GM12878 (cell line): Measurements from ENCODE around the gene ADGRA3. TPM values are rescaled to one million over a fixed set of nuclear protein-coding genes. Genes with fewer than 3 reads are reported as not detected.

Source experiments
- ATAC-seq: fragments of 200-7000 bp; cut with Tn5 transposase; 3 replicates; pipeline ENCODE4 v1.9.1; 2020; ENCODE audit warnings: mild to moderate bottlenecking, moderate library complexity
- BruUV-seq: library from RNA; stranded (reverse); fragments of 400-500 nt; replicated peaks from 2 replicates; lab custom pipeline; 2021; lab: Mats Ljungman, UMichigan
- CTCF ChIA-PET: fragments of 300-600 bp; sonication (Branson Sonifier 250); formaldehyde crosslinking; extraction: SDS; loops from one replicate; lab custom pipeline; 2021; ENCODE audit warnings: inconsistent platforms; lab: Yijun Ruan, JAX
- POLR2A ChIA-PET: fragments of 350-600 bp; formaldehyde crosslinking; extraction: SDS; loops from one replicate; lab custom pipeline; 2021; ENCODE audit warnings: inconsistent platforms; lab: Charles Lee
- RAD21 ChIA-PET: fragments of 300-600 bp; sonication (Branson Sonifier 250); formaldehyde crosslinking; loops from one replicate; lab custom pipeline; 2023; ENCODE audit warnings: antibody characterized with exemption; ENCODE audit not compliant: unreplicated experiment; lab: Charles Lee
- SMC1A ChIA-PET: fragments of 300-600 bp; sonication (Branson Sonifier 250); formaldehyde crosslinking; loops from one replicate; lab custom pipeline; 2023; ENCODE audit not compliant: unreplicated experiment, uncharacterized antibody; lab: Charles Lee
- DNase-seq: peaks from one replicate; pipeline ENCODE4 v3.0.0-alpha.2; 2011; ENCODE audit warnings: low read depth, low spot score
- FAIRE-seq: peaks from 3 replicates; lab custom pipeline; 2011; peaks lifted over from hg19 to GRCh38; lab: Jason Lieb, UNC
- H2AFZ ChIP-seq: 2 replicates; pipeline ENCODE4 v1.6.0; 2011; ENCODE audit warnings: low read depth, low read length, control low read depth; ENCODE audit not compliant: control insufficient read depth
- H3K27ac ChIP-seq: 2 replicates; pipeline ENCODE4 v1.5.1; 2011; ENCODE audit warnings: control low read depth; ENCODE audit not compliant: control insufficient read depth, insufficient read depth
- H3K27me3 ChIP-seq, 2 experiments: replicated peaks in 1 of 2; 2 replicates each; pipeline versions ENCODE4 v1.6.0 to v1.6.1; 2011; ENCODE audit warnings: low read length in 1 of 2; ENCODE audit not compliant: control insufficient read depth in 2 of 2, insufficient read depth in 2 of 2
- H3K36me3 ChIP-seq, 2 experiments: 2 replicates each; pipeline ENCODE4 v1.5.1; 2011; ENCODE audit warnings: low read length in 1 of 2; ENCODE audit not compliant: control insufficient read depth in 2 of 2, insufficient read depth in 2 of 2
- H3K4me1 ChIP-seq: 2 replicates; pipeline ENCODE4 v1.6.1; 2011; ENCODE audit warnings: mild to moderate bottlenecking, low read length, moderate library complexity, mixed read lengths; ENCODE audit not compliant: control insufficient read depth, insufficient read depth
- H3K4me2 ChIP-seq: 2 replicates; pipeline ENCODE4 v1.6.0; 2011; ENCODE audit warnings: control low read depth; ENCODE audit not compliant: control insufficient read depth, insufficient read depth
- H3K4me3 ChIP-seq: fragments of 200-600 bp; sonication (generic); 2 replicates; pipeline ENCODE4 v1.5.1; 2016
- H3K79me2 ChIP-seq: 2 replicates; pipeline ENCODE4 v1.6.0; 2011; ENCODE audit warnings: low read length; ENCODE audit not compliant: control insufficient read depth, insufficient read depth
- H3K9ac ChIP-seq: 2 replicates; pipeline ENCODE4 v1.8.0; 2011; ENCODE audit warnings: low read length, control low read depth, mixed read lengths; ENCODE audit not compliant: control insufficient read depth, insufficient read depth
- H3K9me3 ChIP-seq: replicated peaks from 3 replicates; pipeline ENCODE4 v1.5.1; 2011; ENCODE audit warnings: mild to moderate bottlenecking, low read length; ENCODE audit not compliant: control insufficient read depth, insufficient read depth
- H4K20me1 ChIP-seq: 2 replicates; pipeline ENCODE4 v1.6.0; 2011; ENCODE audit not compliant: control insufficient read depth, insufficient read depth
- CHD1 ChIP-seq: IDR thresholded peaks from 2 replicates; pipeline ENCODE4 v1.6.1; 2012; ENCODE audit warnings: low read depth, low read length, improper control_type of control experiment
- FOXM1 ChIP-seq: IDR thresholded peaks from 2 replicates; pipeline ENCODE4 v1.6.1; 2012; ENCODE audit warnings: low read depth, mild to moderate bottlenecking, inconsistent platforms, low read length, moderate library complexity
- GABPA ChIP-seq: IDR thresholded peaks from 2 replicates; pipeline ENCODE4 v1.6.1; 2014; ENCODE audit warnings: antibody characterized with exemption, low read depth, mild to moderate bottlenecking, inconsistent platforms
- IRF5 ChIP-seq: fragments of 450-650 bp; IDR thresholded peaks from 2 replicates; pipeline ENCODE4 v1.6.1; 2017; ENCODE audit warnings: borderline replicate concordance
- MYB ChIP-seq: fragments of 150-350 bp; IDR thresholded peaks from 2 replicates; pipeline ENCODE4 v1.6.1; 2014; ENCODE audit warnings: mild to moderate bottlenecking, low read depth, low read length, borderline replicate concordance
- SMC3 ChIP-seq: IDR thresholded peaks from 2 replicates; pipeline ENCODE4 v1.6.1; 2011; ENCODE audit warnings: low read length, improper control_type of control experiment, borderline replicate concordance
- SRF ChIP-seq, 2 experiments: IDR thresholded peaks; 2 replicates each; pipeline ENCODE4 v1.6.1; 2011; ENCODE audit warnings: low read depth in 2 of 2, low read length in 2 of 2, mild to moderate bottlenecking in 1 of 2, moderate library complexity in 1 of 2
- TAF1 ChIP-seq: IDR thresholded peaks from 2 replicates; pipeline ENCODE4 v1.6.1; 2011; ENCODE audit warnings: mild to moderate bottlenecking, low read depth, low read length, borderline replicate concordance
- TBL1XR1 ChIP-seq: IDR thresholded peaks from 2 replicates; pipeline ENCODE4 v1.6.1; 2012; ENCODE audit warnings: low read depth, low read length, improper control_type of control experiment
- USF1 ChIP-seq: IDR thresholded peaks from 2 replicates; pipeline ENCODE4 v1.6.1; 2011; ENCODE audit warnings: borderline replicate concordance, low read depth, mild to moderate bottlenecking, moderate library complexity, mixed read lengths, low read length; ENCODE audit not compliant: insufficient read depth; ENCODE audit errors: extremely low read length
- ZNF217 ChIP-seq: fragments of 450-650 bp; IDR thresholded peaks from 2 replicates; pipeline ENCODE4 v1.6.1; 2017; ENCODE audit warnings: antibody characterized with exemption, mild to moderate bottlenecking
- WGBS: methylation state at CpG from one replicate; pipeline ENCODE4 v1.1.6; 2016; ENCODE audit warnings: low lambda C conversion rate; ENCODE audit not compliant: insufficient replicate concordance, insufficient coverage; ENCODE audit errors: missing lambda C conversion rate; 5-methylcytosine and 5-hydroxymethylcytosine counted together
- in situ Hi-C: fragments of 300-500 bp; cut with MboI; formaldehyde crosslinking; loops from 9 replicates; pipeline ENCODE4 v1.14.3; 2018; ENCODE audit warnings: mixed read lengths
- intact Hi-C: fragments of 100-400 bp; cut with micrococcal nuclease; formaldehyde crosslinking; loops from one replicate; pipeline ENCODE4 v1.14.2; 2022; ENCODE audit not compliant: unreplicated experiment
- polyA plus RNA-seq, 11 experiments: library from polyadenylated mRNA; depleted of rRNA in 4 of 11; unstranded in 6 of 11; stranded (reverse) in 5 of 11; fragments of >200 nt; fragmentation: Nextera tagmentation in 4 of 11; fragmentation: Illumina TruSeq in 1 of 11; extraction: Ambion mirVana in 4 of 11; extraction: Trizol in 1 of 11; gene quantifications; 1 replicate in 1 of 11; 2 replicates in 10 of 11; pipeline versions ENCODE4 v1.2.1 to v1.2.3, GENCODE V29; 2011 to 2016; ENCODE audit warnings: inconsistent platforms in 2 of 11, missing spikeins in 2 of 11, low read depth in 1 of 11
- total RNA-seq, 4 experiments: library from RNA; depleted of rRNA in 3 of 4; stranded (reverse); fragments of >200 nt in 3 of 4; fragmentation: Illumina TruSeq in 1 of 4; extraction: Trizol in 1 of 4; gene quantifications; 2 replicates each; pipeline versions ENCODE4 v1.2.1 to v1.2.3, GENCODE V29; 2013 to 2021
- TF ChIP-seq, protein P1 (sequence below): IDR thresholded peaks from 2 replicates; pipeline ENCODE4 v1.6.1; 2012; ENCODE audit warnings: low read depth, low read length, improper control_type of control experiment
- TF ChIP-seq, protein P2 (sequence below): fragments of 450-650 bp; formaldehyde crosslinking; IDR thresholded peaks from 2 replicates; pipeline ENCODE4 v1.4.0; 2022; ENCODE audit warnings: mild to moderate bottlenecking, moderate library complexity
- TF ChIP-seq, protein P3 (sequence below): fragments of 450-650 bp; formaldehyde crosslinking; IDR thresholded peaks from 2 replicates; pipeline ENCODE4 v1.5.0; 2022; ENCODE audit warnings: mild to moderate bottlenecking, missing genetic modification characterization

Gene ADGRA3
- total and polyA plus RNA-seq, 10 of the 15 experiments (the other 5 are each of a cell fraction or from before 2014, with no cell fraction given), result 0.24 to 66.2 (median 2.5) TPM

- TF ChIP-seq USF1 (no peak), TBL1XR1 (no peak), TAF1 (no peak), GABPA (no peak)
- TF ChIP-seq, protein P1, sequence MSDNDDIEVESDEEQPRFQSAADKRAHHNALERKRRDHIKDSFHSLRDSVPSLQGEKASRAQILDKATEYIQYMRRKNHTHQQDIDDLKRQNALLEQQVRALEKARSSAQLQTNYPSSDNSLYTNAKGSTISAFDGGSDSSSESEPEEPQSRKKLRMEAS, result no peak
Observed at GRCh38 chr4:22537864-22538263, 22.0 kb upstream of the ADGRA3 start (continued).

GRCh38 chr4:22534374-22534773 is 18.5 kb upstream of the ADGRA3 start:
- FAIRE-seq, result no peak
- DNase-seq, result no peak
- no peak overlapping the region for H3K9ac ChIP-seq
- H3K4me2 ChIP-seq, result no peak overlapping the region
- RAD21 ChIA-PET, result interaction anchor here (1.7 kb wide), 1 partner anchor 61 kb away, joined by 4 read pairs; no protein-coding TSS in a partner anchor
- no peak overlapping the region for H3K27ac ChIP-seq
- POLR2A ChIA-PET, result interaction anchor here (1.2 to 1.3 kb wide), 2 partner anchors 14 to 15 kb away, joined by 3 read pairs; no protein-coding TSS in a partner anchor
- no peaks in the 10 kb centered on the region for H3K36me3 ChIP-seq
- H3K4me3 ChIP-seq, result no peak overlapping the region
- intact Hi-C loops (no loop called here), in situ Hi-C loops (no loop called here)
- ATAC-seq, result no peak
- no TSS peak for BruUV-seq
- no peak overlapping the region for H2AFZ ChIP-seq
- 0% methylated on average over 1 of the region's 1 CpG for WGBS
- H3K9me3 ChIP-seq, result no peaks in the 10 kb centered on the region
- SMC1A ChIA-PET, result interaction anchor here (1.2 to 1.3 kb wide), 2 partner anchors 11 to 15 kb away, joined by 3 to 4 read pairs; no protein-coding TSS in a partner anchor
- CTCF ChIA-PET, result interaction anchor here (1.1 to 1.4 kb wide), 2 partner anchors 9 to 17 kb away, joined by 3 read pairs; no protein-coding TSS in a partner anchor
- H4K20me1 ChIP-seq, result no peaks in the 10 kb centered on the region
- no peaks in the 10 kb centered on the region for H3K27me3 ChIP-seq
- no peaks in the 10 kb centered on the region for H3K4me1 ChIP-seq
- no peaks in the 10 kb centered on the region for H3K79me2 ChIP-seq
- TF ChIP-seq MYB, result no peak
- no peak for TF ChIP-seq ZNF217
- TF ChIP-seq FOXM1, result no peak
- TF ChIP-seq, protein P2, sequence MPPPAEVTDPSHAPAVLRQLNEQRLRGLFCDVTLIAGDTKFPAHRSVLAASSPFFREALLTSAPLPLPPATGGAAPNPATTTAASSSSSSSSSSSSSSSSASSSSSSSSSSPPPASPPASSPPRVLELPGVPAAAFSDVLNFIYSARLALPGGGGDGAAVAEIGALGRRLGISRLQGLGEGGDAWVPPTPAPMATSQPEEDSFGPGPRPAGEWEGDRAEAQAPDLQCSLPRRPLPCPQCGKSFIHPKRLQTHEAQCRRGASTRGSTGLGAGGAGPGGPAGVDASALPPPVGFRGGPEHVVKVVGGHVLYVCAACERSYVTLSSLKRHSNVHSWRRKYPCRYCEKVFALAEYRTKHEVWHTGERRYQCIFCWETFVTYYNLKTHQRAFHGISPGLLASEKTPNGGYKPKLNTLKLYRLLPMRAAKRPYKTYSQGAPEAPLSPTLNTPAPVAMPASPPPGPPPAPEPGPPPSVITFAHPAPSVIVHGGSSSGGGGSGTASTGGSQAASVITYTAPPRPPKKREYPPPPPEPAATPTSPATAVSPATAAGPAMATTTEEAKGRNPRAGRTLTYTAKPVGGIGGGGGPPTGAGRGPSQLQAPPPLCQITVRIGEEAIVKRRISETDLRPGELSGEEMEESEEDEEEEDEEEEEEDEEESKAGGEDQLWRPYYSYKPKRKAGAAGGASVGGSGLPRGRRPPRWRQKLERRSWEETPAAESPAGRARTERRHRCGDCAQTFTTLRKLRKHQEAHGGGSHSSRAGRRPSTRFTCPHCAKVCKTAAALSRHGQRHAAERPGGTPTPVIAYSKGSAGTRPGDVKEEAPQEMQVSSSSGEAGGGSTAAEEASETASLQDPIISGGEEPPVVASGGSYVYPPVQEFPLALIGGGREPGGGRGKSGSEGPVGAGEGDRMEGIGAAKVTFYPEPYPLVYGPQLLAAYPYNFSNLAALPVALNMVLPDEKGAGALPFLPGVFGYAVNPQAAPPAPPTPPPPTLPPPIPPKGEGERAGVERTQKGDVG (CRISPR knock-in tag), result no peak
- no peak for TF ChIP-seq SMC3
- no peak for TF ChIP-seq CHD1
- TF ChIP-seq, protein P3, sequence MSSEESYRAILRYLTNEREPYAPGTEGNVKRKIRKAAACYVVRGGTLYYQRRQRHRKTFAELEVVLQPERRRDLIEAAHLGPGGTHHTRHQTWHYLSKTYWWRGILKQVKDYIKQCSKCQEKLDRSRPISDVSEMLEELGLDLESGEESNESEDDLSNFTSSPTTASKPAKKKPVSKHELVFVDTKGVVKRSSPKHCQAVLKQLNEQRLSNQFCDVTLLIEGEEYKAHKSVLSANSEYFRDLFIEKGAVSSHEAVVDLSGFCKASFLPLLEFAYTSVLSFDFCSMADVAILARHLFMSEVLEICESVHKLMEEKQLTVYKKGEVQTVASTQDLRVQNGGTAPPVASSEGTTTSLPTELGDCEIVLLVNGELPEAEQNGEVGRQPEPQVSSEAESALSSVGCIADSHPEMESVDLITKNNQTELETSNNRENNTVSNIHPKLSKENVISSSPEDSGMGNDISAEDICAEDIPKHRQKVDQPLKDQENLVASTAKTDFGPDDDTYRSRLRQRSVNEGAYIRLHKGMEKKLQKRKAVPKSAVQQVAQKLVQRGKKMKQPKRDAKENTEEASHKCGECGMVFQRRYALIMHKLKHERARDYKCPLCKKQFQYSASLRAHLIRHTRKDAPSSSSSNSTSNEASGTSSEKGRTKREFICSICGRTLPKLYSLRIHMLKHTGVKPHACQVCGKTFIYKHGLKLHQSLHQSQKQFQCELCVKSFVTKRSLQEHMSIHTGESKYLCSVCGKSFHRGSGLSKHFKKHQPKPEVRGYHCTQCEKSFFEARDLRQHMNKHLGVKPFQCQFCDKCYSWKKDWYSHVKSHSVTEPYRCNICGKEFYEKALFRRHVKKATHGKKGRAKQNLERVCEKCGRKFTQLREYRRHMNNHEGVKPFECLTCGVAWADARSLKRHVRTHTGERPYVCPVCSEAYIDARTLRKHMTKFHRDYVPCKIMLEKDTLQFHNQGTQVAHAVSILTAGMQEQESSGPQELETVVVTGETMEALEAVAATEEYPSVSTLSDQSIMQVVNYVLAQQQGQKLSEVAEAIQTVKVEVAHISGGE (CRISPR knock-in tag), result no peak
- no peak for TF ChIP-seq IRF5
- TF ChIP-seq SRF (IDR thresholded peaks at IDR 0.05; ENCODE audit: low read depth in 2 of 2, low read length in 2 of 2), result no peak
